ENCODE data around the gene PECR. TPM values are rescaled to one million over a fixed set of nuclear protein-coding genes. Genes with fewer than 3 reads are reported as not detected.

The PECR gene
- polyA plus RNA-seq, 1 experiment, result 5.6 TPM

- no peak for DNase-seq (ENCODE audit: low read depth)
- POLR2A ChIA-PET, result no interaction called here
- CTCF ChIA-PET, result interaction anchor here (1.8 kb wide), 1 partner anchor 8 kb away, joined by 6 read pairs; no protein-coding TSS in a partner anchor
- Histone ChIP-seq H3K36me3 (ENCODE audit: control insufficient read depth, insufficient read depth, low read length) (no peaks in the 10 kb centered on the region), H3K27me3 (ENCODE audit: control insufficient read depth, insufficient read depth, low read length) (no peaks in the 10 kb centered on the region), H3K4me3 (ENCODE audit: low read depth, low read length) (no peak overlapping the region)
- TF ChIP-seq, protein P1, sequence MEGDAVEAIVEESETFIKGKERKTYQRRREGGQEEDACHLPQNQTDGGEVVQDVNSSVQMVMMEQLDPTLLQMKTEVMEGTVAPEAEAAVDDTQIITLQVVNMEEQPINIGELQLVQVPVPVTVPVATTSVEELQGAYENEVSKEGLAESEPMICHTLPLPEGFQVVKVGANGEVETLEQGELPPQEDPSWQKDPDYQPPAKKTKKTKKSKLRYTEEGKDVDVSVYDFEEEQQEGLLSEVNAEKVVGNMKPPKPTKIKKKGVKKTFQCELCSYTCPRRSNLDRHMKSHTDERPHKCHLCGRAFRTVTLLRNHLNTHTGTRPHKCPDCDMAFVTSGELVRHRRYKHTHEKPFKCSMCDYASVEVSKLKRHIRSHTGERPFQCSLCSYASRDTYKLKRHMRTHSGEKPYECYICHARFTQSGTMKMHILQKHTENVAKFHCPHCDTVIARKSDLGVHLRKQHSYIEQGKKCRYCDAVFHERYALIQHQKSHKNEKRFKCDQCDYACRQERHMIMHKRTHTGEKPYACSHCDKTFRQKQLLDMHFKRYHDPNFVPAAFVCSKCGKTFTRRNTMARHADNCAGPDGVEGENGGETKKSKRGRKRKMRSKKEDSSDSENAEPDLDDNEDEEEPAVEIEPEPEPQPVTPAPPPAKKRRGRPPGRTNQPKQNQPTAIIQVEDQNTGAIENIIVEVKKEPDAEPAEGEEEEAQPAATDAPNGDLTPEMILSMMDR (IDR thresholded peaks at IDR 0.05; ENCODE audit: insufficient read depth, low read depth, low read length), result no peak
Observed at GRCh38 chr2:216003876-216004696, 77.5 kb downstream of the PECR start.

GRCh38 chr2:216002693-216003092 is 78.9 kb downstream of the PECR start:
- CTCF ChIA-PET, result interaction anchor here (1.8 kb wide), 1 partner anchor 10 kb away, joined by 6 read pairs; no protein-coding TSS in a partner anchor
- POLR2A ChIA-PET, result no interaction called here
- Histone ChIP-seq H3K27me3 (ENCODE audit: control insufficient read depth, insufficient read depth, low read length) (no peaks in the 10 kb centered on the region), H3K4me3 (ENCODE audit: low read depth, low read length) (no peak overlapping the region), H3K36me3 (ENCODE audit: control insufficient read depth, insufficient read depth, low read length) (no peaks in the 10 kb centered on the region)
- DNase-seq (ENCODE audit: low read depth), result no peak
- TF ChIP-seq, protein P1 (IDR thresholded peaks at IDR 0.05; ENCODE audit: insufficient read depth, low read depth, low read length), result no peak

DNA sequence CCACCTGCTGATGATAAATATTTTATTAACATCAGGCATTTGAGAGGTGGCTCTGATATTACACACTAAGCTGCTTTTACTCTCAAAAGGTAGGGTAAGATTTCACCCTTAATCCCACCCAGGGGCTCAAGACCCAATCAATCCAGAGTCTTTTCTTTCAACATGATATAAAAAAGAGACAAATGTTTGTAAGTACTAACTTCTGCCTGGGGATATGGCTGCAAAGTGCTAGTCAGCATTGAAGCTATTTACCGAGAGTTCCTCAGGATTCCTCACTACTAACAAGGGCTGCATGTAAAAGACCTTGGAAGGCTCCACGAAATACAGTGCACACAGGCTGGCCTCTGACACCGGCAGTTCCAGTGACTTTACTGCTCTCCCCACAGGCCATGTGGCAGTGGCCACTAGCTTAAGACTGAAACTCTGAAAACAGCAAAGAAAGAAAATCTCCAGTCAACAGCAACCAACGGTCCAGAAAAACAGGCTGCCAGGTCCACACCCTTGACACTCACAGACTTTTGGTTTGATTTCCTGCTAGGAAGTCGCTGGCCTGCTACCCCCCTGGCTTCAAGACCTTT is 79.4 kb downstream of the PECR start:
- no peak for DNase-seq (ENCODE audit: low read depth)
- CTCF ChIA-PET, result interaction anchor here (1.8 kb wide), 1 partner anchor 10 kb away, joined by 6 read pairs; no protein-coding TSS in a partner anchor
- H3K27me3 ChIP-seq (ENCODE audit: control insufficient read depth, insufficient read depth, low read length), result no peaks in the 10 kb centered on the region
- POLR2A ChIA-PET, result no interaction called here
- no peaks in the 10 kb centered on the region for H3K36me3 ChIP-seq (ENCODE audit: control insufficient read depth, insufficient read depth, low read length)
- no peak overlapping the region for H3K4me3 ChIP-seq (ENCODE audit: low read depth, low read length)
- TF ChIP-seq, protein P1 (IDR thresholded peaks at IDR 0.05; ENCODE audit: insufficient read depth, low read depth, low read length), result no peak

DNA sequence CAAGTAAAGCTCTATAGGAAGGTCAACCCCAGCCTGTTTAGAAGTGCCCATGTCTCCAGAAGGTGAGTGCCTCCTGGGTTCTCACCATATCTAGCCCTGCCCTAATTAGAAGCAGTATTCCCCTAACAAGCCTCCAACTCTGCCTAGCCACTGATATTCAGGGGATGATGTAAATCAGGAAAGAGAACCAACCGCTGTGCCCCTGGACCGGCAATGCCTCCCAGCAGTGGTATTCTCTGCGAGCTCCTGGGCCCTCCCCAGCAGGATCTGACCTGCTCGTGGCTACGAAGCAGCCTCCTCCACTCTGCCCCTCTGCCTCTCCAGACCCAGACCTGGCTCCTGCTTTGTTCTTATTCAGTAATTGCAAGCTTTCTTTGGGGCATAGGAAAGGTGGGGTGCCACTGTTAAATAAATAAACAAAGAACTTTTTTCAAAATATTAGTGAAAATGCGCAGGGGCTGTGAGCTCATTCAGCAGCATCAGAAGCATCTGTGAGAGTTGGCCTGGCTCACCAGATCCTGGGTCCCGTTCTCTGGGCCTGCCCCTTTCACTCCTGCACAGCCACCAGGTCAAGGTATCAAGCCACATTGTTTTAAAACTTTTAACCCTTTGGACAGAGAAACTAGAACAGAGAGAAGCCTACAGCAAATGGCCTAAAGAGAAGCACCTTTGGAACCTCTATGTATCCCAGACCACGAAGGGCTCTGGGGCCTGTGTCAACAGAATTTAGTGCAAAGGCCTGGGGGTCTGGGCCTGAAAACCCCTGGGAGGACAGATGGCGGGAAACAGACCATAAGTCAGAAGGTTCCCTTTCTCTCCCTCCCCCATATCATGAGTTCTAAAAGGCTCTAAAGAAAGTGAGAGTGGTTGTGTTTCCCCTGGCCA is 80.2 kb downstream of the PECR start:
- POLR2A ChIA-PET, result no interaction called here
- Histone ChIP-seq H3K4me3 (ENCODE audit: low read depth, low read length) (no peak overlapping the region), H3K27me3 (ENCODE audit: control insufficient read depth, insufficient read depth, low read length) (no peaks in the 10 kb centered on the region), H3K36me3 (ENCODE audit: control insufficient read depth, insufficient read depth, low read length) (no peaks in the 10 kb centered on the region)
- TF ChIP-seq, protein P1 (IDR thresholded peaks at IDR 0.05; ENCODE audit: insufficient read depth, low read depth, low read length), result no peak
- CTCF ChIA-PET, result interaction anchor here (1.6 kb wide), 1 partner anchor 10 kb away, joined by 7 read pairs; no protein-coding TSS in a partner anchor
- DNase-seq (ENCODE audit: low read depth), result no peak

Data from BJ (cell line).